Measurements from ENCODE around the gene PLD2. TPM values are rescaled to one million over a fixed set of nuclear protein-coding genes. Genes with fewer than 3 reads are reported as not detected.
"Not testable (repeated sequence)": the region's sequence is repeated elsewhere in the genome, so short reads cannot be mapped to it uniquely, and the experiment has no call there.

The PLD2 gene
- total RNA-seq, 4 donors from 2014 or later = 20.8 to 29.2 (median 24.3) TPM

DNA sequence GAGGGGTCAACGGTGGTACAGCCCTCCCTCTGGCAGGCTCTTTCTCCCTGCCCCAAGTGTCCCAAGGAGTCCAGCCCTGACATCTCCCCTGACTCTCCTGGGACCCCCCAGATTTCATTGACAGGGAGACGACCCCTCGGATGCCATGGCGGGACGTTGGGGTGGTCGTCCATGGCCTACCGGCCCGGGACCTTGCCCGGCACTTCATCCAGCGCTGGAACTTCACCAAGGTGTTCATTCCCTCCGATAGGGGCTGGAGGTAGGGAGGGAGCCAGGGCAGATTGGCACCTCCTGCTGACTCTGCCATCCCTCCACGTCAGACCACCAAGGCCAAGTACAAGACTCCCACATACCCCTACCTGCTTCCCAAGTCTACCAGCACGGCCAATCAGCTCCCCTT lies 9.9 kb downstream of the PLD2 start:
- ATAC-seq (ENCODE audit: low FRiP score) (no peak), DNase-seq (ENCODE audit: low spot score) (no peak)
- TF ChIP-seq, protein P1, sequence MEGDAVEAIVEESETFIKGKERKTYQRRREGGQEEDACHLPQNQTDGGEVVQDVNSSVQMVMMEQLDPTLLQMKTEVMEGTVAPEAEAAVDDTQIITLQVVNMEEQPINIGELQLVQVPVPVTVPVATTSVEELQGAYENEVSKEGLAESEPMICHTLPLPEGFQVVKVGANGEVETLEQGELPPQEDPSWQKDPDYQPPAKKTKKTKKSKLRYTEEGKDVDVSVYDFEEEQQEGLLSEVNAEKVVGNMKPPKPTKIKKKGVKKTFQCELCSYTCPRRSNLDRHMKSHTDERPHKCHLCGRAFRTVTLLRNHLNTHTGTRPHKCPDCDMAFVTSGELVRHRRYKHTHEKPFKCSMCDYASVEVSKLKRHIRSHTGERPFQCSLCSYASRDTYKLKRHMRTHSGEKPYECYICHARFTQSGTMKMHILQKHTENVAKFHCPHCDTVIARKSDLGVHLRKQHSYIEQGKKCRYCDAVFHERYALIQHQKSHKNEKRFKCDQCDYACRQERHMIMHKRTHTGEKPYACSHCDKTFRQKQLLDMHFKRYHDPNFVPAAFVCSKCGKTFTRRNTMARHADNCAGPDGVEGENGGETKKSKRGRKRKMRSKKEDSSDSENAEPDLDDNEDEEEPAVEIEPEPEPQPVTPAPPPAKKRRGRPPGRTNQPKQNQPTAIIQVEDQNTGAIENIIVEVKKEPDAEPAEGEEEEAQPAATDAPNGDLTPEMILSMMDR (IDR thresholded peaks at IDR 0.05) = no peak

DNA sequence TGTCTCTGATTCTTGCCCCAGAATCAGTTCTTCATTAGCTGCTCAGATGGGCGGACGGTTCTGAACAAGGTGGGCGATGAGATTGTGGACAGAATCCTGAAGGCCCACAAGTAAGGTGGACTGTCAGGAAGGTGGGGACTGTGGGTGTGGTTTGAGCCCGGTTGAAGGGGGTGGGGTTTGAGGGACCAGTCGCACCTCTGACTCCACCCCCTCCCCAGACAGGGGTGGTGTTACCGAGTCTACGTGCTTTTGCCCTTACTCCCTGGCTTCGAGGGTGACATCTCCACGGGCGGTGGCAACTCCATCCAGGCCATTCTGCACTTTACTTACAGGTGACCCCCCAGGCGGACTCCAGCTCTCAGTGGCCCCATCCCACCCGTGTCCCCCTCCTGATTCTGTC lies 11.3 kb downstream of the PLD2 start:
- no peak for ATAC-seq (ENCODE audit: low FRiP score)

DNA sequence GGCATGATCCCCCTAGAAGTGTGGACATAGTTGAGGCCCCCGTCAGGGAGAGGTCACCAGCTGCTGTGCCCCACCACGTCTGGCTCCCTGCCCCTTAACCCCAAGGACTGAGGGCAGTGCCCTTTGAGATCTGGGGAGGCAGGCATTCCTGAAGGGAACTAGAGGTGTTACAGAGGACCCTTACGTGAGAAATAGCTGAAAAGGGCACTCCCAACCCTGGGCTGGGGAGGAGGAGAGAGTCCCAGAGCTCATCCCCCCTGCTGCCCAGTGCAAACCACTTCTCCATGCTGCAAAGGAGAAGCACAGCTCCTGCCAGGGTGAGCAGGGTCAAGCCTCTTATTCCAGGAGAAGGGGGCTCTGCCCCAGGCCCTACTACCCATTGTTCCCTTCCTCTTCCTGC lies 15.9 kb downstream of the PLD2 start:
- DNase-seq (ENCODE audit: low spot score) = no peak
- no peak for ATAC-seq (ENCODE audit: low FRiP score)
- TF ChIP-seq, protein P1 (IDR thresholded peaks at IDR 0.05) = no peak

More for the DNA sequence above, 11.3 kb downstream of the PLD2 start:
- DNase-seq (ENCODE audit: low spot score) = no peak
- TF ChIP-seq, protein P1 (IDR thresholded peaks at IDR 0.05) = no peak

DNA sequence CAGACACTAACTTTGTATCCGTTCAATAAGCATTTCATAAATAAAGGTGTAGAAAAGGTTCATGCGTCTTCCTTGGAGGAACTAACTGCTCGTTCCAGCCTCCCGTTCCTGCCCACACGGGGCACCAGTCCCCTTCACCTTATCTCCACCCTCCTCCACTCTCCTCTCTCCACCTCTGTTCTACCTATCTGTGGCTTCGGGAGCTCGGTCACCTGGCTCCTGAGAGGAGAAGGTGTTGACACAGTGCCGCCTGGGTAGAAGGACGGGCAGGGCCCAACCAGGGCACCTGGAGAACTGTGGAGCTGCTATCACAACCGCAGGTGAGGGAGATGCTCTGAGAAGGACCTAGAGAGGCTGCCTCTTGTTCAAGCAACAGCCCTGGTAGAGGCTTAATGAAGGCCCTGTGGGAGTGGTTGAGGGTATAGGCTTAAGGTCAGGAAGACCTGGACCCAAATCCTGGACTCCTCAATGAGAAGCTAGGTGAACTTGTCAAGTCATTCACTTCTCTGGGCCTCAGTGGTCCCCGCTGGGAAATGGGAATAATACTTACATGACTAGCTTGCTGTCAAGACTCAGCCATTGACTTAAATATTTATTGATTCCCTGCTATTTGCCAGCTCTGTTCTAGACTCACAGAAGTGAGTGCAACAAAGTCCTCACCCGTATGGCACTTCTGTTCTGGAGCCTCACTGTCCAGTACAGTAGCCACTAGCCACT lies 16.6 kb downstream of the PLD2 start:
- ATAC-seq (ENCODE audit: low FRiP score) = no peak
- DNase-seq (ENCODE audit: low spot score) = no peak
- TF ChIP-seq, protein P1 (IDR thresholded peaks at IDR 0.05) = no peak

DNA sequence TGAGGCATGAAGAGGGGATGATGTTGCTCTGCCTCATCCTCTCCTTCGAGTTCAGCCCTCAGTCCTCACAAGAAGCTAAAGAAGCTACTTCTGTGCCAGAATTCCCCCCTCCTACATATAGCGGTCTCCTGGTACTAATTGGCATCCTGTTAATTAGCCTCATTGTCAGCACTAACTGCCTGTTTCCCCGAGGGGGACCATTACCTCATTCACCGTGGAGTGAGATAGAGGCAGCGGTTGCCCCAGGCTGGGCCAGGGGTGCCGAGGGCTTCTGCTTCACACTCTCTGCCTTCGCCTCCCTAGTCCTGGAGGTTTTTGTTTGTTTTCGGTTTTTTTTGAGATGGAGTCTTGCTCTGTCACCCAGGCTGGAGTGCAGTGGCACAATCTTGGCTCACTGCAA lies 20.4 kb downstream of the PLD2 start:
- DNase-seq (ENCODE audit: low spot score) (no peak), ATAC-seq (ENCODE audit: low FRiP score) (no peak)
- TF ChIP-seq, protein P1 (IDR thresholded peaks at IDR 0.05) = no peak

DNA sequence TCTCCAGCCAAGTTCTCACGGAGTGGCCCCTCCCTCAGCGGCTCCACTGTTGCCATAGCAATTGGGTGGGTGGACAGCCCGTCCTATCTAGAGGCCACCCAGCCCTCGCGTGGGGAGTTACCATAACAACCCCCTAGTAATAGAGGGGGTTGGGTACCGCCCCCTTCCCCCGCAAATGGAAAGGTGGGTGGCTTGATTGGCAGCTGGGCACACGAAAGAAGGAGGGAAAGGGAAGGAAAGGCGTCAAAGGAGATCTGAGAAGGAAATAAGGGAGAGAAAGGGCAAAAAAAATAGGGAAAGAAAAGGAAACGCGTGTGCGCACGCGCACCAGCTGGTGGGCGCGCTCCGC lies 25.9 kb downstream of the PLD2 start:
- not testable (repeated sequence) for ATAC-seq (ENCODE audit: low FRiP score); DNase-seq (ENCODE audit: low spot score)

DNA sequence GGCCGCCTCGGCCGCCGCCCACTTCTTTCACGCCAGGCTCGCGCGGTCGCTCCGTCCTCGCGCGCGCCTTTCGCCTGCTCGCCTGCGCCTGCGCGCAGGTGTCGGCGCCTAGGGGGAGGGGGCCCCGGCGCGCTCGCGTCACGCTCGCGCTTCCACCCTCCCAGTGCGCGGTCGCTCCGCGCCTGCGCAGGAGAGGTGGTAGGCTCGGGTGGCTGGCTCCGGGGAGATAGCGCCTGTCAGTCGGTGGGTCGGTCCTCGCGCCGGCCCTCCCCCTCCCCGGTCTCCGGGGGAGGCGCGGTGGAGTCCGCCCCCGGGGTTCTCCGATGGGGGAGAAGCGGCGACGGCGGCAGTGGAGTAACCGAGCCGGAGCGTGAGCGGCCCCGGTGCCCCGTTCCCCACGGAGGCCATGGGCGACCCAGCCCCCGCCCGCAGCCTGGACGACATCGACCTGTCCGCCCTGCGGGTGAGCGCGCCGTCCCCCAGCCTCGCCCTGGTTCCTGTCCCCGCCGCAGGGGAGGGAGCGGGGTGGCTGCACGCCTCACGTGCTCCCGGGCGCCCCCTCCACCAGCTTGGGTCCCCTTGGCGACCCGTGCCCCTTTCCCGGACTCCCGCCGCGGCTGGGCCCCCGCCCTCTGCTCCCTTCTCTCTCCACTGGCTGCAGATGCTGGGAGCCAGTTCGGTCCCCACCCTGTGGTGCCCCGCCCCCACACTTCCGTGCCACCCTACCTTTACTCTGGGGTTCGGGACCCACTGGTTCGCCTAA lies 26.4 kb downstream of the PLD2 start, which contains the start of gene MINK1:
Gene MINK1, plus strand, starts transcription at position 163 of the 763 bp plus-strand sequence. Its CDS starts 244 bp downstream, at position 407.
- DNase-seq (ENCODE audit: low spot score) = peak; percentile 67
- ATAC-seq (ENCODE audit: low FRiP score) = peak; percentile 98
- TF ChIP-seq, protein P1 (IDR thresholded peaks at IDR 0.05) = no peak

Data from omental fat pad (tissue), 4 donors.